NCI-H146 treated with DMSO at 0.1 percent for 48 hours (cell line): ENCODE data around the gene DOCK11.
"Not testable (repeated sequence)": the region's sequence is repeated elsewhere in the genome, so short reads cannot be mapped to it uniquely, and the experiment has no call there.

Experiments
- DNase-seq: peaks from one replicate; lab custom pipeline; 2025; ENCODE audit not compliant: unreplicated experiment; lab: John Stamatoyannopoulos, UW

Gene DOCK11

DNA sequence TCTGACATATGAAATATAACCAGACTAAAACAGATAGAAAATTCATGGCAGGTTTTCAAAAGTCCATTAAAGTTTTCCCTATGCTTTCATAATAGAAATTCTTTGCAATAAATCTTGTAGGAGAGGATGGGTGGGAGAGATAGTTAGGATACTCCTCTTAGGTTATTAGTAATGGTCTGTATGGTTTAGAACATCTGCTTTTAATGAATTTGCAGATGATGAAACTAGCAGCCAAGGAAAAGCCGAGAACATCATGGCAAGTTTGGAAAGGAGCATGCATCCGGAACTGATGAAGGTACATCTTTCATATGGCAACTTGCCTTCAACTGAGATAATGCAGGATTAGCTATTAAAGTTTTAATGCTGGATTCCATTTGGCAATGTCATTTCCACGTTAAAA is 70.7 kb downstream of the DOCK11 start:
- no peak for DNase-seq

DNA sequence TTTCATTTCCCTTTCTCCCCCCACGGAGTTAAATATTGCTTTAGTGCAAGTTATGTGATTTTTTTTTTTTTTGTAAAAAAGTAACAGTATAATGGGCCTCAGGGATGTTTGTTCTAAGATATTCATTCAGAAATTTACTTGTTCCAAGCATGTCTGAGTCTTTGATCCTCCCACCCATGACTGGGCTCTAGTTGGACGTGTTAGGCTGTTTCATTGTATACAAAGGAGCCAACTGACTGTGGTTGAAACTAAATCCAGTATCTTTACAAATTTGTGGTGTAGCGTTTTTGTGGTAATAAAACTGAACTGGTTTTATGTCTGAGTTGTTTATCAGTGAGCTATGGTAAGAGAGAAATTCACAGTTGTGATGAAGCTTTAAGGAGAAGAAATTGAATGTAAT is 74.1 kb downstream of the DOCK11 start:
- no peak for DNase-seq

DNA sequence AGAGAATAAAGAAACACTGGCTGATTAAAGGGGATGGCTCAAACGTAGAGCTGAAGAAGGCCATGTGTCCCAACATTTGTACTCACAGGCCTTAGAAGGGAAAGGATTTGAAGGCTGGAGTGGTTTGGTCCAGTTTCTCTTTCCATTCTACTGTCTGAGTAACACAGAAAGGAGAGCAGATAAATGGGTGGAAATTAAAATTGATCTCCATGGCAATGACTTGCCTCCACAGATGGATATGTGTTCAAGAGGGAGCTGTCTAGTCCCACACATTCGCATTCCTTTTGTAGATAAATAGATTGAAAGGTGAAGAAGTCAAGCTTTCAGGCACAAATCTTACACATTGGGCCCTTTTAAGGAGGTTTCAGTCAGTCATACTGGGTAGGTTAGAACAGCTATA is 74.6 kb downstream of the DOCK11 start:
- DNase-seq = no peak

DNA sequence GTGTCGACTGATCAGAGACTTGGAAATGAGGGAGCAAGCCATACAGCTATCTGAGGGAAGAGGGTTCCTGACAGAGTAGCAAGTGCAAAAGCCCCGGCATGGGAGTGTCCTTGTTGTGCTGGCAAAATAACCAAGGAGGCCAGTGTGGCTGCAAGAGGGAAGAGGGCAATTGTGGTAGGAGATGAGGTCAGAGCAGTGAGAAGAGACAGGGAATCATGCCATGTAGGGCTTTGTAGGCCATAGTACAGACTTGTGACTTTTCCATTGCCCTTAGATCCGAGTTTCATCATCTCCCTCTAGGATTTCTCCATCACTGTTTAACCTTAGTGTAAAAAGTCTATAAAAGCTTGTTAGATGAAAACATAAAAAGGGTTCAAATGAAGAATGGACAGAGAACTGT is 76.2 kb downstream of the DOCK11 start:
- no peak for DNase-seq

DNA sequence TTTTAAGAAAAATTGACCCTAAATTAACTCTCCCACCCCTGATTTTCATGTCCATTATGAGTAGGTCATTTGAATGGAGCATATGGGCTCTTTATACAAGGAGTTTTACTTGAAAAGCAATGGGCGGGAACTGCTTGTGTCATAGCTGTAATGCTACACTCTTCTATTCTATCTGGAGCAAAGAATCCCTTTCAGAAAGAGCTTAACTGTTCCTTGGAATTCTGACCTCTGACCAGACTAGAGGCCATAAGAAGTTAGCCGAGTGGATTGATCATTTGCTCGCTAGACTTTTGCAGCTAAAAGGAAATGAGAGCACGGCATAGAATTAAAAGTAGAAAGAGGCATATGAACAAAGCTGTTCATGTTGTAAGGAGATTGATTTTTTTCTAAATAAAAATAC is 79.1 kb downstream of the DOCK11 start:
- DNase-seq = no peak

DNA sequence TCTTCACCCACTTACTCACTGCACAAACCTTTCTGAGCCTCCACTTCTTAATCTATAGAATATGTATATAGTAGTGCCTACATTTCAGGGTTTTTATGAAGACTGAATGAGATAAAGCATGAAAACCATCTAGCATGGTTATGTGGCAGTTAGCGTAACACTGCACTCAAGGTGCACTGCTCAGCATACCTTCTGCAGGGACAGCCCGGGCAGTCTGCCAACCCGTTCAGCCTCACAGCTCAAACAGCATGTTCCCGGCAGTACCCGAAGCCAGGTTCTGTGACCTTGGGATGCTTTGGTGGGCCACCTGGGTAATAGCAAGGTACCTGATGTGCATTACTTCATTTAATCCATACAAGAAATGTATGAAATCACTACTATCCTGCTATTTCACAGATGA is 81.4 kb downstream of the DOCK11 start:
- no peak for DNase-seq

DNA sequence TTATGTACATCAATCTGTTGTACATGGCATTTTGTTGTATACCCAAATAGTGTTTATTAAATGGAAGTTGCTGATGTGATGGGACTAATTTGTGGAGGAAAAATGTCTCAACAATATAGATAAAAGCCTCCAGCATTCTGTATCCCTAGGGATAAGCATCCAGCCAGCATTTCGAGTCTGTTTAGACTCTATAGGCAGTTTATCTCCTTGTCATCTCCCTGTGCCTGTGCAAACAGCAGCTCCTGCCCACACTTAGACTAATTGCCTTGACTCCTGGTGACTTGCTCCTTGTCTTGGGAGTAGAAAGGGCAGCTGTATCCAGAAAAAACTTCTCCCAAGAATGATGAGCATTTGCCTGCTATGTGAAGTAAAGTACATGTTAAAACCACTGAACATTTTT is 83.8 kb downstream of the DOCK11 start:
- DNase-seq = no peak

DNA sequence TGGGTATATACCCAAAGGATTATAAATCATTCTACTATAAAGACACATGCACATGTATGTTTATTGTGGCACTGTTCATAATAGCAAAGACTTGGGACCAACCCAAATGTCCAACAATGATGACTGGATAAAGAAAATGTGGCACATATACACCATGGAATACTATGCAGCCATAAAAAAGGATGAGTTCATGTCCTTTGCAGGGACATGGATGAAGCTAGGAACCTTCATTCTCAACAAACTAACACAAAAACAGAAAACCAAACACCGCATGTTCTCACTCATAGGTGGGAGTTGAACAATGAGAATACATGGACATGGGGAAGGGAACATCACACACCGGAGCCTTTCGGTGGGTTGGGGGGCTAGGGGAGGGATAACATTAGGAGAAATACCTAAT is 87.3 kb downstream of the DOCK11 start:
- DNase-seq = not testable (repeated sequence)

DNA sequence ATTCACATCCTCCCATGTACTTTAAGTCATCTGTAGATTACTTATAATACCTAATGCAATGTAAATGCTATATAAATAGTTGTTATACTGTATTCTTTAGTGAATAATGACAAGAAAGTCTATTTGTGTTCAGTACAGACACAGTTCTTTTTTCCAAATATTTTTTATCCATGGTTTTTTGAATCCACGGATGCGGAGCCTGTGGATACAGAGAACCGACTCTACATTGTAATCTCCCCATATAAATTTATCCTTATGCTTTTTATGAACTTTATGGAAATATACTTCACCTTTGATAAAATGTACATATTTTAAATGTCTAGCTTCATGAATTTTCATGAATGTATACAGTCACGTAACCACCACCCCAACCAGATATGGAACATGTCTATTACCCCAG is 88.2 kb downstream of the DOCK11 start:
- no peak for DNase-seq

DNA sequence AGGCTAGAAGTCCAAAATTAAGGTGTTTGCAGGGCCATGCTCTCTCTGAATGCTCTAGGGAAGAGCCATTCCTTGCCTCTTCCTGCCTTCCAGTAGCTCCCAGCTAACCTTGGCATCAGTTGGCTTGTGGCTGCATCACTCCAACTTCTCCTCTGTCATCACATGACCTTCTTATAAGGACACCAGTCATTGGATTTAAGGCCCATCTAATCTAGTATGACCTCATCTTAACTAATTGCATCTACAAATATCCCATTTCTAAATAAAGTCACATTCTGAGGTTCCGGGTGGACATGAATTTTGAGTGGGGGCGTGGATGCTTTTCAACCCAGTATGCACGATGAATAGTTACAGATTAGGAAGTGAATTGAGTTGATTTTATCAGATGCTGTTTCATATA is 89.7 kb downstream of the DOCK11 start:
- no peak for DNase-seq

DNA sequence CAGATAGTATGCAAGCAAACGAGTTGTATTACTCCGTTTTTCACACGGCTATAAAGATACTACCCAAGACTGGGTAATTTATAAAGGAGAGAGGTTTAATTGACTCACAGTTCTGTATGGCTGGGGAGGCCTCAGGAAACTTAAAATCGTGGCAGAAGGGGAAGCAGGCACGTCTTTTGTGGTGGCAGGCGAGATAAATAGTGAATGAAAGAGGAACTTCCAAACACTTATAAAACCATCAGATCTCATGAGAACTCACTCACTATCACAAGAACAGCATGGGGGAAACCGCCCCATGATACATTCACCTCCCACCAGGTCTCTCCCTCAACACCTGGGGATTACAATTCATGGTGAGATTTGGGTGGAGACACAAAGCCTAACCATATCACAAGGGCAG is 90.6 kb downstream of the DOCK11 start:
- not testable (repeated sequence) for DNase-seq

DNA sequence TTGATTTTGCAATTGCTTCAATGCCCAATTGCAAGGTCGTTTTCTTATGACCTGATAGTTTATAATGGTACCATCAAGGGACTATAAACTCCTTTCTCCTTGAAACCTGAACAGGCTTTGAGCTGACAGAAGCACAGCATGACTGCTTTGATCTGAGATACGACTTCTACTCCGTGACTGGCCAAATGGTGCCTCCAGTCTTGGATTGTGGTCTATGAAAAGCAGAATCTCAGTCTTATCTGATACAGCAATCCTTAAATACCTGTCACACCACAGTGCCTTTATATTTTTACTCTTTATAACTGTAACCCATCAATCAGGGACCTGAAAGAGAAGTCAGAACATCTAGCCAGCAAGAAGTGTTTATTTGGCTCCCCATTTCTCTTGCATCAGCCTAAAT is 93.1 kb downstream of the DOCK11 start:
- no peak for DNase-seq

DNA sequence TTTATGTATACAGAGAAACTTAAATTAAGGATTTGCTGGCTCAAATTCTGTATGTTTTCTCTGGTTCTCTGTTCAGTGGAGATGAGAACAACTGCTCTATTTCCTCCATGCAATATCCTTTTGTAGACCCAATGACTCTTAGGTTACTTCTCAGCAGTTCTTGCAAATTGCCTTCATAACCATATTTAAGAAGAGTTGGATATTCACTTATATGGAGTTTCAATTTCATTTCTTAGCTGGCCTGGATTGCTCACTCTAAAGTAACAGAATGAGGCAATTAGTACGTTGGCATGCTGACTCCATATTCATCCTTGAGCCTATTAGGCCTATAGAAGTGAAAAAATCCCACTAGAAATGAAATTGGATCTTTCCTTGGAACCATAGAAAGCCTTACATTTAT is 93.6 kb downstream of the DOCK11 start:
- DNase-seq = no peak

DNA sequence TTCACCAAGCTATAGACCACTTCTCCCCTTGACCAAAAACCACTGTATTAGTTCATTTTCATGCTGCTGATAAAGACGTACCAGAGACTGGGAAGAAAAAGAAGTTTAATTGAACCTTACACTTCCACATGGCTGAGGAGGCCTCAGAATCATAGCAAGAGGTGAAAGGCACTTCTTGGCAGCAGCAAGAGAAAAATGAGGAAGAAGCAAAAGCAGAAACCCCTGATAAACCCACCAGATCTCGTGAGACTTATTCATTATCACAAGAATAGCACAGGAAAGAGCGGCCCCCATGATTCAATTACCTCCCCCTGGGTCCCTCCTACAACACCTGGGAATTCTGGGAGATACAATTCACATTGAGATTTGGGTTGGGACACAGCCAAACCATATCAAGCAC is 97.8 kb downstream of the DOCK11 start:
- DNase-seq = no peak

DNA sequence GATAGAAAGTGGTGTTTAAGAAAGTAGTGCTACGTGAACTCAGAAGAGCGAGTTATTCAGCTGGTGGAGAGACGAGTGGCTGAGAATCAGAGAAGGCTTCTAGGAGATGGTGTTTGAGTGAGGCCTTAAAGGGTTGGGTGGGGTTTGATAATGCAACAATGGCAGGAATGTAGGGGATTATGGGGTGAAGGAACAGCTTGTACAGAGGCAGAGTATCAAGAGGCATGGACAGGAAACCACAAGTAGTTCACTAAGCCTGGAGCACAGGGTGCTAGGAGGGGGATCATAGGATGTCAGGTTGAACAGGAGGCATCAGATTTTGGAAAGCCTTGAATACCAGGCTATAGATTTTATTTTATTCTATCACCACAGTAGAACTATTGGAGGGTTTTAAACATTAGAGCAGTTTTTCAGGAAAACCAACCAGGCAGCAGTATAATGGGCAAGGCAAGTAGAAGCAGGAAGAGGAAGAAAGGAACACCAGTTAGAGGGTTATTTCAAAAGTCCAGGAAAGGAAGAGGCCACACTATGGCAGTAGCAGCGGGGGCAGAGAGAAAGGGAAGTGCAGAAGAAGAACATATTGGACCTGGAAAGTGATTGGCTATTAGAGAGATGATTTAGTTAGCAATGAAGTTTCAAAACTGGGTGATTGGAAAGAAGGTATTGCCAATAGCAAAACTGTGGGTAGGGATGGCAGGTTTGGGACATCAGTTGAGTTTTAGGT is 99.2 kb downstream of the DOCK11 start:
- DNase-seq = no peak

DNA sequence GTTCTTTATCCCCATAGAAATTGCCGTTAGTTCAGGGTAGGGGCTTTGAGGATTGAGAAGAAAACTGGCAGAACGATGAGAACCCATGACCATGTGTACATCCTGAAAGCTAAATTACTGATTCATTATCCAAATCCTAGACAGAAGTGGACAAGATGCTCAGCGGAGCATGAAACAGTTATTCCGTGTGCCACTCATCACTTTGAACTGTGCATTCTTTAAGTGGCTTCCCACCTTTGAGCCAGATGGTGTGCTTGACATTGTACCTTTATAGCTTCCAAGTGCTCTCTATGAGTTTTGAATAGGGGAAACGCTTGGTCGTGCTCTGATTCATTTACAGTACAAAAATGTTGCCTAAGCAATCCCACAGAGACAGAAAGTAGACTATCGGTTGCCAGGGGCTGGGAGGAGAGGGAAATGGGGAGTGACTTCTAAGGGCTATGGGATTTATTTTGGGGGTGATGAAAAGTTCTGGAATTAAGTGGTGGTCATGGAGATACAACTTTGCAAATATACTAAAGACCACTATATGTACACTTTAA is 100.0 kb downstream of the DOCK11 start:
- DNase-seq = no peak

DNA sequence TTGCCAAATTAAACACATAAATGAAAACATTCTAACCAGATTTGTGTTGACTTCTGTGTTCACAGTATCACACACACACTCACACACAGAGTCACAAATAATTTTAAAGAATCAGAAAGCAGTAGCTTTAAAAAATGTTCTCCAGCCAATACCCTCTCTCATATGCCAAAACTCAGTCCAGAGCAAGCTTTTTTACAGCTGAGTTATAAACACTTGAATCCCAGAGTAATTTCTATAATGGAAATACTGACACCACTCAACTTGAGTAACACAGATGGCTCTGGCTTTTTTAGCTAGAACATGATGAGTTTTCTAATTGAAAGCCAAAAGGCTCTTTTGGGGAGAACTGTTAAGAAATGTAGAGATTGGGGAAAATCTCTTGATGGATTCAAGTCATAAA is 100.8 kb downstream of the DOCK11 start:
- no peak for DNase-seq

DNA sequence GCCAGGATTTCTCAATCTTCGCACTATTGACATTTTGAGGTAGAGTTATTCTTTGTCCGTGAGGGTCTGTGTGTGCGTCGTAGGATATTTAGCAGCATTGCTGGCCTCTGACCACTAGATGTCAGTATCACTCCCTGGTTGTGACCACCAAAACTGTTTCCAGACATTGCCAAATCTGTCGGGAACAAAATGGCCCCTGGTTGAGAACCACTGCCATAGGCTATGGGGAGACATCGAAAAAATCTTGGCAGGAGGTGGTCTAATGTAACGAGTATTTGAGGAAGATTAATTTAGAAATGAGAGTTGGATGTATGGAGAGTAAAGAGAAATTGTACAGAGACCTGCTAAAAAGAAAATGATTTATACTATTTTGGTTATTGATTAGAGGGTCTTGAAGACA is 108.4 kb downstream of the DOCK11 start:
- DNase-seq = peak; percentile 36

DNA sequence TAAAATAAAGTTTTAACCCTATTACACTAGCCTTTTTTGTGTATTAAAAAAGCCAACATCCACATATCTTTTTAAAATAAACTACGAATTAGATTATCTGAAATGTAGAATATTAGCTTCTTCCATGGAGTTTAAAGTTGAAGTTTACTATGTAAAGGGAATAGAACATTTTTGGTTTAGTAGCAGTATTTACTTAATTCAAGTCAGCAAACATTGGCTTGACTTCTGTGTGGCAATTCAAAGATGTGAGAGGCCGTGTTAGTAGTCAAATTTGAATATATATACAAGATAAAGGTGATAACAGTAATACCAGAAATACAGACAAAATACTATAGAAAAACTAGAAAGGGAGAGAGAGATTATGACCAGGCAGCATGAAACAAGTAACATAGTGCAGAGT is 116.7 kb downstream of the DOCK11 start:
- DNase-seq = no peak

DNA sequence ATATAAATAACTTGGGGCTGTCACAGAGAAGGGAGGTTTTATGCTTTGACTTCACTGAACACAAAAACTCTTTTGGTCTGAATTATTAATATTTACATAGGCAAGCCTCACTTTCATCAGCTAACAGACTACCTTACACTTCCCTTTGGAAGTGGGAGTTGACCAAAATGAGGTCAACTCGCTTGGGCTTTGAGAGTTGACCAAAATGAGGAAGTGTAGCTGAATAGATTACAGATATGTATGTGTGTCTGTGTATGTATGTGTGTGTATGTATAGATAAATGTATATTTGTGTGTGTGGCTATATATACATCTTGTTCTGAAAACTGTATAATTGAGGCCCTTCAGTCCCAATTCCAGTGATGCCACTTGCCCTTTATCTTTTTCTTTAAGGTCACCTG is 118.5 kb downstream of the DOCK11 start:
- DNase-seq = no peak

DNA sequence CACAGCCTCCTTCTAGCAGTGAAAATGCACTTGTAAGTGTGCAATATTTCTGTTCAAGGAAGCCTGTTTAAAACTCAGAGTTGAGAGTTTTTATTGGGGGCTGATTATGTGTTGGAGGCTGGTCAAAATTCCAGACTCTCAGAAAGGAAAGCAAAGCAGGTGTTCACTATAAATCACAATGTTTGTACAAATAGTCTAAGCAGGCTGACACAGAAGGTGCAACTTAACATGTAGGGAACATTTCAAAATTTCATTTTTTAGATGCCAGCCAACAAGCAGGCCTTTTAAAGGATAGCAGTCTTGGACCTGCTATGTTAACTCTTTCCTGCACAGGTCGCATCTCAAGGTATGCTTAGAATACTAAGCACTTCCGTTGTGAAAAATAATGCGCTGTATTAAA is 119.5 kb downstream of the DOCK11 start:
- no peak for DNase-seq

DNA sequence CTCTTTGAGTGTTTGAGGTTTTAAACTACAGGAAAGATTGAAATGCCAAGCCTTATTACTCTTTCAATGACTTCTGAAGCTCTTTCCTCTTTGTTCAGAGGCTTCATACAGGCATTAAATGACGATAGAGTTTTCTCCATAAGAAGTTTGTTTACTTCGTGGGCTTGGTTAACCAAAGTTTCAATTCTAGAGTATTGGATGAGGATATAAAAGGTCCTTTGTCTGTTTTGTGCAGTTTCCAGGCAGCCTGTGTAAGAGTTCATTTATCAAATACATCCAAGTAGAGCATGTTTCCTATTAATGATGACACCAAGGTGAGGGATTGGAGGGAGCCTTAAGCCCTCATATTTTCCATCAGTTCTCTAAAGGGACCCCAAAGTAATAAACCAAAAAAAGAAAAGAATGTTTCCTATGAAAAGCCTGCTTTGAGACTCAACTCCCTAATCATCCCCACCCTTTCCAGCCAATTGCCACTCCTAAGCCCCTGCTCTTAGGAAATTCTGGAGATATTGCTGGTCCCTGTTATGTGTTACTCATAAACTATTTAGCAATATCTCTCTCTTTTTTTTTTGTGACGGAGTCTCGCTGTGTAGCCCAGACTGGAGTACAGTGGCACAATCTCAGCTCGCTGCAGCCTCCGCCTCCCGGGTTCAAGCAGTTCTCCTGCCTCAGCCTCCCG is 125.6 kb downstream of the DOCK11 start:
- DNase-seq = no peak

DNA sequence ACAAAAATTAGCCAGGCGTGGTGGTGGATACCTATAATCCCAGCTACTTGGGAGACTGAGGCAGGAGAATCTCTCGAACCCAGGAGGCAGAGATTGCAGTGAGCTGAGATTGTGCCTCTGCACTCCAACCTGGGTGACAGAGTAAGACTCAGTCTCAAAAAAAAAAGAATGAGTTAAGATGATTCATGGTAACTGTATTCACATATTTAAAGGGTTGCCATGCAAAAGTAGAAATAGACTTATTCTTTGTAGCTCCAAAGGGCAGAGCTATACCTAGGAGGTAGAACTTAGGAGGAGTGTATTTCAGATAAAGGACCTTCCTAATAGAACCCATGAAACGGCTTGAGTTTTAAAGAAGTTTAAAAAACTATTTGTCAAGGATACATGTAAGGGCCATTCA is 127.4 kb downstream of the DOCK11 start:
- DNase-seq = no peak
